ENCODE data around the gene CSAG2. TPM values are rescaled to one million over a fixed set of nuclear protein-coding genes. Genes with fewer than 3 reads are reported as not detected.

The CSAG2 gene
- polyA plus RNA-seq, 4 donors, result not detected

DNA sequence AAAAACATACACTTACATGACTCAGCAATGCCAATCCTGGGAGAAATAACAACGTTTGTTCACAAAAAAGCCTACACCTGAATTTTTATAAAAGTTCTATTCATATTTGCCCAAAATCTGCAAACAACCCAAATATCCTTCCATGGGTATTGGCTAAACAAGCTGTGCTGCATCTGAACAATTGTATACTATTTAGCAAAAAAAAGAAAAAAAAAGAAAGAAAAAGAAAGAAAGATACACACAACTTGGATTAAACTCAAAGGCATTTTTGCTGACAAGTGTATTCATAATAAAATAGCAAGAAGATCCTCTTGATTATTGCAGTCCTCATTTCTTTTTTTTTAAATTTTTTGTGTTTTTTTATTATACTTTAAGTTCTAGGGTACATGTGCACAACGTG, 34.9 kb downstream of the CSAG2 start:
- DNase-seq (ENCODE audit: low read depth in 4 of 4, low spot score in 2 of 4), result no peak

DNA sequence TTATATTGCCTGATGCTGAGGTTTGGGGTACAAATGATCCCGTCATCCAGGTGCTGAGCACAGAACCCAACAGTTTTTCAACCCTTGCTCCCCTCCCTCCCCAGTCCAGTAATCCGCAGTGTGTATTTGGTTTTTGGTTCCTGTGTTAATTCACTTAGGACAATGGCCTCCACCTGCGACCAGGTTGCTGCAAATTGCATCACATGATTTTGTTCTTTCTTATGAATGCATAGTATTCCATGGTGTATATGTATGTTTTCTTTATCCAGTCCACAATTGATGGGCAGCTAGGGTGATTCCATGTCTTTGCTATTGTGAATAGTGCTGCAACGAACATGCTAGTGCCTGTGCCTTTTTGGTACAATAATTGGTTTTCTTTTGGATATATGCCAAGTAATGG, 46.0 kb downstream of the CSAG2 start:
- no peak for DNase-seq (ENCODE audit: low read depth in 4 of 4, low spot score in 2 of 4)

DNA sequence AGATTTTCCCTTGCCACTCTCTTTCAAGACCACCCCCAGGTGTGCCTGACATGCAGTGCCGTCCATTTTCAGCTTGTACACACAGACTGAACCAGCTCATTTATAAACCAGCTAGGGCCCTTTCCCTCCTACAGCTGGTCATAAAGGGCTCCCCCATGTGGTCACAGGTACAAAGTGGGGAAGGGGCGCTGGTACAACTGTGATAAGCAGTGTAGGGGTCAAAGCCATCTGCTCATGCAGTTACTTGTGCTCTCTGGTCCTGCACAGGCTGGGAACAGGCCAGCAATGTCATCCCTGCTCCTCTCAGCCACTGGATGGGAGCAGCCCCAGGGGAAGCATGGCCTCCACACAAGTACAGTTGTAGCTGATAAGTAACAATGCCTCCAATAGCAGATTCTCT, 50.8 kb downstream of the CSAG2 start:
- DNase-seq (ENCODE audit: low read depth in 4 of 4, low spot score in 2 of 4), result no peak

Other genes with a start within 250 kb of the CSAG2 start
- gene GABRQ, start 71.4 kb downstream of the CSAG2 start, polyA plus RNA-seq (ENCODE audit: insufficient read length in 4 of 4), result 1 to 10 TPM in 3 of 4 donors, under 1 TPM in 1; 0.65 to 1.8 (median 1.4) TPM
- gene MAGEA3, start 10.5 kb downstream of the CSAG2 start, polyA plus RNA-seq (ENCODE audit: insufficient read length in 4 of 4), result not detected
- gene MAGEA2B, start 5.4 kb upstream of the CSAG2 start, polyA plus RNA-seq (ENCODE audit: insufficient read length in 4 of 4), result not detected
- not detected for gene CSAG1, start 24.4 kb upstream of the CSAG2 start, polyA plus RNA-seq (ENCODE audit: insufficient read length in 4 of 4)
- gene MAGEA12, start 24.5 kb upstream of the CSAG2 start, polyA plus RNA-seq (ENCODE audit: insufficient read length in 4 of 4), result not detected
- not detected for gene MAGEA2, start 44.6 kb upstream of the CSAG2 start, polyA plus RNA-seq (ENCODE audit: insufficient read length in 4 of 4)
- gene CSAG3, start 49.9 kb upstream of the CSAG2 start, polyA plus RNA-seq (ENCODE audit: insufficient read length in 4 of 4), result not detected
- gene MAGEA6, start 60.4 kb upstream of the CSAG2 start, polyA plus RNA-seq (ENCODE audit: insufficient read length in 4 of 4), result not detected
- 100 to 1,000 TPM; 106 to 131 (median 114) TPM for gene CETN2, start 121.5 kb upstream of the CSAG2 start, polyA plus RNA-seq (ENCODE audit: insufficient read length in 4 of 4)
- 10 to 100 TPM; 26.2 to 32.1 (median 28.7) TPM for gene NSDHL, start 121.8 kb upstream of the CSAG2 start, polyA plus RNA-seq (ENCODE audit: insufficient read length in 4 of 4)
- 10 to 100 TPM; 39.3 to 50.8 (median 43.5) TPM for gene ZNF185, start 188.8 kb upstream of the CSAG2 start, polyA plus RNA-seq (ENCODE audit: insufficient read length in 4 of 4)

Data from left renal cortex interstitium (tissue), 4 donors.